ENCODE results near the gene KEAP1. TPM values are rescaled to one million over a fixed set of nuclear protein-coding genes. Genes with fewer than 3 reads are reported as not detected.

Gene KEAP1
- total and polyA plus RNA-seq, 2 of the 8 experiments (the other 6 are each of a cell fraction or from before 2014, with no cell fraction given) = 80.6 to 106 TPM

GRCh38 chr19:10486551-10486950 is 16.6 kb downstream of the KEAP1 start:
- CTCF ChIA-PET (ENCODE audit: partially characterized antibody) = interaction anchor here (1.0 to 6.3 kb wide), 3 partner anchors 10 to 87 kb away, joined by 4 to 78 read pairs (median 12); no protein-coding TSS in a partner anchor
- no peak for FAIRE-seq
- POLR2A ChIA-PET (ENCODE audit: partially characterized antibody) = interaction anchor here (1.3 kb wide), 1 partner anchor 69 kb away, joined by 3 read pairs; no protein-coding TSS in a partner anchor

More at GRCh38 chr19:10486551-10486950, 16.6 kb downstream of the KEAP1 start:
- Histone ChIP-seq H4K5ac (ENCODE audit: insufficient read length, low read depth, low read length) (no peak overlapping the region), H3K4me2 (ENCODE audit: insufficient read depth in 1 of 2, low read depth in 2 of 2, low read length in 2 of 2) (no peak overlapping the region), H3K23ac (ENCODE audit: insufficient read length) (no peak overlapping the region), H3K4me1 (replicated peaks in 1 of 4; ENCODE audit: control insufficient read depth in 3 of 4, insufficient read depth in 4 of 4, low read length in 3 of 4) (no peaks in the 10 kb centered on the region), H4K20me1 (replicated peaks in 1 of 2; ENCODE audit: control insufficient read depth in 1 of 2, insufficient read depth in 2 of 2, low read length in 2 of 2) (peaks cover 0 to 12% of the 10 kb centered on the region in 2 experiments), H4K8ac (ENCODE audit: extremely low read depth, insufficient read depth, low read length) (no peak overlapping the region), H3K14ac (ENCODE audit: insufficient read length) (no peak overlapping the region), H3K9ac (replicated peaks in 1 of 4; ENCODE audit: extremely low read depth in 1 of 4, low read depth in 3 of 4, low read length in 3 of 4) (no peak overlapping the region; a peak in 1 of 7 replicates), H2BK120ac (replicated peaks; ENCODE audit: low read depth, low read length) (no peak overlapping the region), H2BK12ac (ENCODE audit: low read depth, low read length) (no peak overlapping the region), H2BK5ac (ENCODE audit: low read depth, low read length) (no peak overlapping the region), H3K4me3 (ENCODE audit: extremely low read depth in 1 of 4, insufficient read depth in 2 of 4, low read depth in 3 of 4, low read length in 4 of 4) (no peak overlapping the region), H3K23me2 (ENCODE audit: low read depth, low read length) (no peaks in the 10 kb centered on the region), H3K4ac (replicated peaks; ENCODE audit: insufficient read length, low read depth, low read length) (no peak overlapping the region), H3K27me3 (replicated peaks in 1 of 4; ENCODE audit: control insufficient read depth in 3 of 4, extremely low read depth in 1 of 4, insufficient read depth in 3 of 4, low read length in 3 of 4) (no peaks in the 10 kb centered on the region), H2AK5ac (ENCODE audit: low read depth, low read length) (no peak overlapping the region), H3K36me3 (ENCODE audit: control insufficient read depth in 2 of 4, insufficient read depth in 4 of 4, low read length in 3 of 4) (peaks cover 11 to 50% (median 35%) of the 10 kb centered on the region in 4 experiments), H3K18ac (ENCODE audit: extremely low read depth, low read length) (no peak overlapping the region), H2BK15ac (ENCODE audit: low read length) (no peak overlapping the region), H3K9me3 (ENCODE audit: insufficient read depth in 2 of 2, low read depth in 1 of 2, low read length in 1 of 2) (no peaks in the 10 kb centered on the region), H2BK20ac (ENCODE audit: low read length) (no peak overlapping the region), H3K79me1 (ENCODE audit: low read depth, low read length) (peaks cover 3% of the 10 kb centered on the region), H3K27ac (ENCODE audit: low read depth, low read length) (no peak overlapping the region), H3K56ac (replicated peaks; ENCODE audit: insufficient read length, low read depth, low read length) (no peak overlapping the region), H2AFZ (ENCODE audit: low read length) (no peak overlapping the region), H3K79me2 (ENCODE audit: control insufficient read depth in 1 of 2, insufficient read depth in 2 of 2, low read length in 2 of 2) (peaks cover 0 to 15% of the 10 kb centered on the region in 2 experiments; a peak in 2 of 4 replicates), H4K91ac (replicated peaks; ENCODE audit: insufficient read length, low read length) (no peak overlapping the region)
- no peak for DNase-seq (ENCODE audit: low read depth in 1 of 2, low spot score in 2 of 2)
- WGBS, 2 experiments (ENCODE audit: extremely low coverage in 1 of 2, insufficient coverage in 1 of 2, insufficient read length in 1 of 2, insufficient replicate concordance in 2 of 2, low coverage in 1 of 2, low lambda C conversion rate in 2 of 2, missing lambda C conversion rate in 1 of 2) = 95% methylated on average over 13 of the region's 13 CpGs; no CpG with 5 or more reads in 1 of the 2 experiments
- TF ChIP-seq TAF1 (IDR thresholded peaks at IDR 0.05; ENCODE audit: low read depth, low read length) = no peak
- no peak for TF ChIP-seq SP4 (IDR thresholded peaks at IDR 0.05; ENCODE audit: low read length)
- TF ChIP-seq YY1 (IDR thresholded peaks at IDR 0.05; ENCODE audit: low read depth, low read length) = no peak
- no peak for TF ChIP-seq CREB1 (IDR thresholded peaks at IDR 0.05)
- no peak for TF ChIP-seq HDAC6 (IDR thresholded peaks at IDR 0.05; ENCODE audit: low read depth, low read length)
- TF ChIP-seq ATF3 (IDR thresholded peaks at IDR 0.05; ENCODE audit: insufficient read depth, low read depth, low read length) = no peak
- TF ChIP-seq SRF (IDR thresholded peaks at IDR 0.05; ENCODE audit: low read depth, low read length) = no peak
- no peak for TF ChIP-seq ZNF274 (IDR thresholded peaks at IDR 0.05; ENCODE audit: borderline replicate concordance, extremely low read depth, low read length)

Measured in H1 (cell line).